ENCODE measurements around the gene PBX1. TPM values are rescaled to one million over a fixed set of nuclear protein-coding genes. Genes with fewer than 3 reads are reported as not detected.

The PBX1 gene
- total and polyA plus RNA-seq, 2 donors (not counting 3 experiments of a cell fraction or from before 2014, with no cell fraction given), result 10.7 to 24.1 TPM

DNA sequence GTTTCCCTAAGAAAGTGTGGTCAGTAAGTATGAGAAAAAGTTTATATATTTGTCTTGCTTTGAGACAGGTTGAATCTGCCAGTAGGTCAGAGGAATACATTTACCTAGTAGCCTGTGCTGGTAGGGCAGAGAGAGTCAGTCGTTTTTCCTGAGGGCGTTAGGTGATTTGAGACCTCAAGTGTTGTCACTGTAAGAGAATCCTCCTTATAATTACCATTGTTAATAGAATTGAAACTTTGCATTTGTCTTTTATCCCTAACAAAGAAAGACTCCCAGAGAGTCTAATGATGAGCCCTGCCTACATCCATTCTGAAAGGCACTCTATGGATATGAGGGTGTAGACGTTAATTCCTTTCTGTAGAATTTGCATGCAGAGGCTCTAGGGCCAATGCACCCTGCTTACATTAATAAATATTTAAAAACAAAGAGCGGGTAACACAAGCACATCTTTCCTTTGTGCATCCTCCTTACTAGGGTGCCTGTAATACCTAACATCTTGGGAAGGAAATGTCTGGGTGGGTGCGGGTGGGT is 16.4 kb downstream of the PBX1 start:
- TF ChIP-seq, protein P1, sequence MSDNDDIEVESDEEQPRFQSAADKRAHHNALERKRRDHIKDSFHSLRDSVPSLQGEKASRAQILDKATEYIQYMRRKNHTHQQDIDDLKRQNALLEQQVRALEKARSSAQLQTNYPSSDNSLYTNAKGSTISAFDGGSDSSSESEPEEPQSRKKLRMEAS (IDR thresholded peaks at IDR 0.05; ENCODE audit: insufficient read depth, insufficient read length), result no peak
- TF ChIP-seq GATA2 (IDR thresholded peaks at IDR 0.05; ENCODE audit: insufficient read depth, insufficient read length, low read depth, low read length) (no peak), MYC (IDR thresholded peaks at IDR 0.05; ENCODE audit: low read depth, low read length) (no peak), POLR2A (IDR thresholded peaks at IDR 0.05; ENCODE audit: low read depth, low read length) (no peak), EZH2 (IDR thresholded peaks at IDR 0.05; ENCODE audit: borderline replicate concordance, low read depth, low read length, severe bottlenecking) (no peak), JUN (IDR thresholded peaks at IDR 0.05; ENCODE audit: borderline replicate concordance, insufficient read depth, insufficient read length, low read depth) (no peak), FOS (IDR thresholded peaks at IDR 0.05; ENCODE audit: borderline replicate concordance, insufficient read depth, low read length) (no peak), CTCF (IDR thresholded peaks at IDR 0.05; ENCODE audit: extremely low read depth in 1 of 2, insufficient read depth in 1 of 2, low read depth in 1 of 2, low read length in 2 of 2) (no peak), POLR2AphosphoS5 (IDR thresholded peaks at IDR 0.05; ENCODE audit: insufficient read depth, low read depth, low read length) (no peak)
- ChIA-PET POLR2A (no interaction called here), CTCF (no interaction called here)
- H2AFZ ChIP-seq (ENCODE audit: low read depth, low read length), result no peak overlapping the region
- H3K4me1 ChIP-seq (ENCODE audit: control insufficient read depth, extremely low read depth, insufficient read depth, low read length), result no peaks in the 10 kb centered on the region
- H3K4me3 ChIP-seq (replicated peaks in 1 of 3; ENCODE audit: insufficient read depth in 1 of 3, low read depth in 1 of 3, low read length in 3 of 3), result no peak overlapping the region
- FAIRE-seq (no peak), DNase-seq (ENCODE audit: low read depth, low spot score) (no peak)
- H3K27me3 ChIP-seq (ENCODE audit: control insufficient read depth in 2 of 2, insufficient read depth in 2 of 2, low read length in 2 of 2), result no peaks in the 10 kb centered on the region
- no peak overlapping the region for H3K9ac ChIP-seq (replicated peaks; ENCODE audit: extremely low read depth, insufficient read depth, low read length)
- H3K9me3 ChIP-seq (replicated peaks; ENCODE audit: control insufficient read depth, insufficient read depth, low read length), result no peaks in the 10 kb centered on the region
- dilution Hi-C loops (cut with MboI; ENCODE audit: extremely low pct_ligation_motif_present, low sequenced_read_pairs) (no loop called here), intact Hi-C loops (cut with micrococcal nuclease) (no loop called here)
- BruUV-seq (replicated peaks), result no TSS peak
- H3K9me1 ChIP-seq (replicated peaks; ENCODE audit: control insufficient read depth, extremely low read depth, insufficient read depth, low read length), result no peaks in the 10 kb centered on the region
- H3K79me2 ChIP-seq (ENCODE audit: control insufficient read depth, insufficient read depth, low read length), result no peaks in the 10 kb centered on the region
- H3K36me3 ChIP-seq (ENCODE audit: control insufficient read depth in 2 of 2, extremely low read depth in 1 of 2, insufficient read depth in 2 of 2, low read length in 2 of 2), result no peaks in the 10 kb centered on the region
- no peaks in the 10 kb centered on the region for H4K20me1 ChIP-seq (replicated peaks; ENCODE audit: control insufficient read depth, extremely low read depth, insufficient read depth, low read length)
- H3K4me2 ChIP-seq (ENCODE audit: insufficient read depth, low read length), result no peak overlapping the region
- no peak overlapping the region for H3K27ac ChIP-seq (ENCODE audit: insufficient read depth, low read depth, low read length)
